WTC11 (cell line): ENCODE measurements around the gene CACNG7. TPM values are rescaled to one million over a fixed set of nuclear protein-coding genes. Genes with fewer than 3 reads are reported as not detected.

ENCODE experiments used
- ATAC-seq: fragments of 200-7000 bp; cut with Tn5 transposase; 2 replicates; pipeline ENCODE4 v1.10.0; 2021; ENCODE audit warnings: mild to moderate bottlenecking, moderate library complexity
- CTCF ChIA-PET: fragments of 300-600 bp; sonication (Branson Sonifier 250); formaldehyde crosslinking; loops from one replicate; lab custom pipeline; 2021; ENCODE audit warnings: antibody characterized with exemption; lab: Charles Lee
- POLR2A ChIA-PET: fragments of 350-600 bp; sonication (Branson Sonifier 250); formaldehyde crosslinking; loops from one replicate; lab custom pipeline; 2021; ENCODE audit warnings: antibody characterized with exemption; lab: Charles Lee
- DNase-seq: peaks from one replicate; pipeline ENCODE4 v3.0.0; 2021; ENCODE audit warnings: low spot score
- H3K27ac Mint-ChIP-seq: 2 replicates; pipeline ENCODE4 v1.8.0; 2021; ENCODE audit warnings: mixed read lengths
- H3K27me3 Mint-ChIP-seq: 2 replicates; pipeline ENCODE4 v1.8.0; 2021; ENCODE audit warnings: low read depth, mild to moderate bottlenecking, moderate library complexity, mixed read lengths
- H3K36me3 Mint-ChIP-seq: 2 replicates; pipeline ENCODE4 v1.8.0; 2021; ENCODE audit warnings: mixed read lengths
- H3K4me1 Mint-ChIP-seq: 2 replicates; pipeline ENCODE4 v1.8.0; 2022; ENCODE audit warnings: mixed read lengths
- H3K4me3 Mint-ChIP-seq: 2 replicates; pipeline ENCODE4 v1.8.0; 2021; ENCODE audit warnings: mild to moderate bottlenecking, moderate library complexity, mixed read lengths
- H3K9me3 Mint-ChIP-seq: 2 replicates; pipeline ENCODE4 v1.8.0; 2021; ENCODE audit warnings: mixed read lengths
- ATF6 ChIP-seq: sonication (generic); formaldehyde crosslinking; IDR thresholded peaks from 2 replicates; pipeline ENCODE4 v1.8.1; 2023; ENCODE audit warnings: mild to moderate bottlenecking, missing genetic modification reagents
- CDX4 ChIP-seq: fragments of 250-450 bp; sonication (Bioruptor Pico); IDR thresholded peaks from 2 replicates; pipeline ENCODE4 v1.9.0; 2021; ENCODE audit warnings: moderate library complexity, mild to moderate bottlenecking, inconsistent platforms, borderline replicate concordance
- E2F5 ChIP-seq: sonication (generic); formaldehyde crosslinking; IDR thresholded peaks from 2 replicates; pipeline ENCODE4 v1.8.1; 2022; ENCODE audit warnings: mild to moderate bottlenecking, moderate library complexity, missing genetic modification reagents
- FOXP1 ChIP-seq: sonication (generic); formaldehyde crosslinking; IDR thresholded peaks from 2 replicates; pipeline ENCODE4 v1.8.0; 2022; ENCODE audit warnings: missing genetic modification reagents, mild to moderate bottlenecking, moderate library complexity, borderline replicate concordance
- GRHL2 ChIP-seq: fragments of 250-450 bp; sonication (Bioruptor Pico); IDR thresholded peaks from 2 replicates; pipeline ENCODE4 v1.8.0; 2022; ENCODE audit warnings: mild to moderate bottlenecking, moderate library complexity; ENCODE audit not compliant: insufficient replicate concordance, severe bottlenecking
- GTF2I ChIP-seq: fragments of 250-450 bp; sonication (Bioruptor Pico); conservative IDR thresholded peaks from 2 replicates; pipeline ENCODE4 v1.4.0; 2021; ENCODE audit warnings: mild to moderate bottlenecking
- IRF1 ChIP-seq: sonication (generic); formaldehyde crosslinking; IDR thresholded peaks from 2 replicates; pipeline ENCODE4 v1.8.0; 2023; ENCODE audit warnings: missing genetic modification reagents
- JUN ChIP-seq: sonication (generic); formaldehyde crosslinking; IDR thresholded peaks from 2 replicates; pipeline ENCODE4 v1.8.0; 2023; ENCODE audit warnings: mild to moderate bottlenecking, missing genetic modification reagents
- KAT7 ChIP-seq: sonication (generic); formaldehyde crosslinking; IDR thresholded peaks from 2 replicates; pipeline ENCODE4 v1.8.1; 2023; ENCODE audit warnings: missing genetic modification reagents, mild to moderate bottlenecking, borderline replicate concordance
- MYBL2 ChIP-seq: sonication (generic); formaldehyde crosslinking; IDR thresholded peaks from 2 replicates; pipeline ENCODE4 v1.8.1; 2023; ENCODE audit warnings: mild to moderate bottlenecking, moderate library complexity, missing genetic modification reagents
- NFATC4 ChIP-seq: fragments of 250-450 bp; sonication (Bioruptor Pico); IDR thresholded peaks from 2 replicates; pipeline ENCODE4 v1.9.0; 2021; ENCODE audit warnings: mild to moderate bottlenecking
- SMAD3 ChIP-seq: sonication (generic); formaldehyde crosslinking; IDR thresholded peaks from 2 replicates; pipeline ENCODE4 v1.8.0; 2022; ENCODE audit warnings: missing genetic modification reagents, mild to moderate bottlenecking, borderline replicate concordance
- STAT6 ChIP-seq: sonication (generic); formaldehyde crosslinking; conservative IDR thresholded peaks from 2 replicates; pipeline ENCODE4 v1.8.1; 2023; ENCODE audit warnings: mild to moderate bottlenecking, low read depth, missing genetic modification reagents, moderate library complexity
- TP53 ChIP-seq: sonication (generic); formaldehyde crosslinking; IDR thresholded peaks from 2 replicates; pipeline ENCODE4 v1.8.1; 2023; ENCODE audit warnings: mild to moderate bottlenecking, missing genetic modification reagents
- ZNF121 ChIP-seq: sonication (generic); formaldehyde crosslinking; IDR thresholded peaks from 2 replicates; pipeline ENCODE4 v1.8.0; 2023; ENCODE audit warnings: missing genetic modification reagents
- ZNF138 ChIP-seq: sonication (generic); formaldehyde crosslinking; conservative IDR thresholded peaks from 2 replicates; pipeline ENCODE4 v1.8.1; 2022; ENCODE audit warnings: mild to moderate bottlenecking, moderate library complexity, missing genetic modification reagents
- ZNF219 ChIP-seq: sonication (generic); formaldehyde crosslinking; IDR thresholded peaks from 2 replicates; pipeline ENCODE4 v1.8.0; 2023; ENCODE audit warnings: missing genetic modification reagents, mild to moderate bottlenecking, borderline replicate concordance
- ZNF281 ChIP-seq: sonication (generic); formaldehyde crosslinking; IDR thresholded peaks from 2 replicates; pipeline ENCODE4 v1.8.0; 2023; ENCODE audit warnings: mild to moderate bottlenecking, missing genetic modification reagents
- ZSCAN18 ChIP-seq: fragments of 250-450 bp; sonication (Bioruptor Pico); IDR thresholded peaks from 2 replicates; pipeline ENCODE4 v2.1.2; 2022; ENCODE audit warnings: mild to moderate bottlenecking, moderate library complexity
- total RNA-seq: library from RNA; stranded (reverse); gene quantifications from 3 replicates; pipeline ENCODE4 v1.2.3, GENCODE V29; 2021

The CACNG7 gene
- total RNA-seq, 1 experiment from 2014 or later = 33.3 TPM

- no peak for TF ChIP-seq MYBL2
- no peak for TF ChIP-seq GRHL2 (CRISPR knock-in tag)
- no peak for TF ChIP-seq SMAD3 (CRISPR knock-in tag)
- TF ChIP-seq CDX4 (CRISPR knock-in tag) = no peak
- TF ChIP-seq GTF2I (CRISPR knock-in tag) = no peak
- no peak for TF ChIP-seq ZNF138 (CRISPR knock-in tag)
- no peak for TF ChIP-seq NFATC4 (CRISPR knock-in tag)
- TF ChIP-seq FOXP1 (CRISPR knock-in tag) = no peak
- no peak for TF ChIP-seq STAT6 (CRISPR knock-in tag)
- no peak for TF ChIP-seq E2F5 (CRISPR knock-in tag)
- TF ChIP-seq ATF6 = no peak
- TF ChIP-seq KAT7 = no peak
- TF ChIP-seq ZSCAN18 (CRISPR knock-in tag) = no peak
- no peak for TF ChIP-seq ZNF121
- no peak for TF ChIP-seq JUN (CRISPR knock-in tag)
- TF ChIP-seq ZNF281 (CRISPR knock-in tag) = no peak
- no peak for TF ChIP-seq TP53 (CRISPR knock-in tag)
- TF ChIP-seq IRF1 = no peak
- no peak for TF ChIP-seq ZNF219 (CRISPR knock-in tag)
- Mint-ChIP-seq H3K27ac (peak overlapping the region; percentile 91; the same call in 1 of the 2 replicates), H3K4me1 (peaks cover 35% of the 10 kb centered on the region), H3K9me3 (no peaks in the 10 kb centered on the region), H3K36me3 (peaks cover 8% of the 10 kb centered on the region), H3K4me3 (no peak overlapping the region), H3K27me3 (peaks cover 2% of the 10 kb centered on the region; the same call in 1 of the 2 replicates)
- CTCF ChIA-PET = interaction anchor here (0.9 to 2.1 kb wide), 4 partner anchors 10 to 55 kb away, joined by 4 to 7 read pairs (median 4); partner anchors contain the start of gene PRKCG
- POLR2A ChIA-PET = interaction anchor here (0.9 to 2.2 kb wide), 3 partner anchors 11 to 137 kb away, joined by 3 to 5 read pairs (median 5); partner anchors contain the start of gene PRKCG
- DNase-seq (peak; percentile 69), ATAC-seq (peak; percentile 61)
Observed at GRCh38 chr19:53892981-53893325, 16.1 kb upstream of the CACNG7 start.
